Right ventricle myocardium inferior (tissue), 1 donor: ENCODE data around the gene ATXN1. TPM values are rescaled to one million over a fixed set of nuclear protein-coding genes. Genes with fewer than 3 reads are reported as not detected.
"Not testable (repeated sequence)": the region's sequence is repeated elsewhere in the genome, so short reads cannot be mapped to it uniquely, and the experiment has no call there.

Experiments used
- ATAC-seq: fragments of 200-7000 bp; cut with Tn5 transposase; one replicate; pipeline ENCODE4 v1.9.1; 2020; ENCODE audit warnings: mild to moderate bottlenecking, moderate library complexity
- DNase-seq: peaks from one replicate; pipeline ENCODE4 v3.0.0; 2021; ENCODE audit errors: missing footprints
- intact Hi-C: fragments of 100-400 bp; cut with DNase I; formaldehyde crosslinking; loops from one replicate; pipeline ENCODE4 v1.11.0; 2022
- total RNA-seq: library from RNA; stranded (reverse); fragmentation: NEBNext Ultra II Directional; extraction: Animal tissue kit (Norgen Biotek cat#: 25700); gene quantifications from one replicate; pipeline ENCODE4 v1.2.1, GENCODE V29; 2021
- donor health status: DM: no; HTN: yes; CAD: no; lungs with severe emphysema.

ATXN1 gene
- total RNA-seq, 1 donor from 2014 or later = 42.5 TPM

- intact Hi-C loops = no loop called here
- ATAC-seq (no peak), DNase-seq (no peak)
Measured at GRCh38 chr6:16394632-16395031, 366.6 kb downstream of the ATXN1 start.

GRCh38 chr6:16393326-16393725 lies 367.9 kb downstream of the ATXN1 start:
- intact Hi-C loops = no loop called here
- DNase-seq = no peak
- no peak for ATAC-seq

GRCh38 chr6:16392010-16392409 lies 369.2 kb downstream of the ATXN1 start:
- ATAC-seq = peak; percentile 74
- intact Hi-C loops = no loop called here
- no peak for DNase-seq

GRCh38 chr6:16391451-16391912 lies 369.8 kb downstream of the ATXN1 start:
- intact Hi-C loops = no loop called here
- ATAC-seq = peak; percentile 31
- no peak for DNase-seq

- DNase-seq, intact Hi-C loops, ATAC-seq: not testable (repeated sequence)
Measured at GRCh38 chr6:16390909-16391450, 370.3 kb downstream of the ATXN1 start.

GRCh38 chr6:16389642-16390041 lies 371.6 kb downstream of the ATXN1 start:
- ATAC-seq (no peak), DNase-seq (no peak)
- intact Hi-C loops = no loop called here

- intact Hi-C loops = no loop called here
- ATAC-seq = no peak
- no peak for DNase-seq
Measured at GRCh38 chr6:16388488-16388887, 372.8 kb downstream of the ATXN1 start.

GRCh38 chr6:16386057-16386456 lies 375.2 kb downstream of the ATXN1 start:
- ATAC-seq (no peak), DNase-seq (no peak)
- intact Hi-C loops = no loop called here

GRCh38 chr6:16383607-16384206 lies 377.6 kb downstream of the ATXN1 start:
- intact Hi-C loops = no loop called here
- ATAC-seq (no peak), DNase-seq (no peak)

- intact Hi-C loops, DNase-seq, ATAC-seq: not testable (repeated sequence)
Measured at GRCh38 chr6:16381968-16382367, 379.3 kb downstream of the ATXN1 start.

- no peak for DNase-seq
- intact Hi-C loops = no loop called here
- ATAC-seq = peak; percentile 79
Measured at GRCh38 chr6:16380220-16380809, 380.9 kb downstream of the ATXN1 start.

GRCh38 chr6:16378360-16378759 lies 382.9 kb downstream of the ATXN1 start:
- intact Hi-C loops, ATAC-seq, DNase-seq: not testable (repeated sequence)

- intact Hi-C loops = no loop called here
- no peak for ATAC-seq
- DNase-seq = no peak
Measured at GRCh38 chr6:16377470-16377869, 383.8 kb downstream of the ATXN1 start.

- intact Hi-C loops = no loop called here
- no peak for DNase-seq
- no peak for ATAC-seq
Measured at GRCh38 chr6:16375843-16376242, 385.4 kb downstream of the ATXN1 start.

GRCh38 chr6:16375206-16375605 lies 386.1 kb downstream of the ATXN1 start:
- intact Hi-C loops = no loop called here
- ATAC-seq (no peak), DNase-seq (no peak)

GRCh38 chr6:16374461-16375200 lies 386.6 kb downstream of the ATXN1 start:
- intact Hi-C loops = no loop called here
- DNase-seq (no peak), ATAC-seq (no peak)

- intact Hi-C loops = no loop called here
- ATAC-seq (no peak), DNase-seq (no peak)
Measured at GRCh38 chr6:16374016-16374415, 387.2 kb downstream of the ATXN1 start.

- ATAC-seq (no peak), DNase-seq (no peak)
- intact Hi-C loops = no loop called here
Measured at GRCh38 chr6:16372029-16372776, 389.1 kb downstream of the ATXN1 start.

- no peak for DNase-seq
- intact Hi-C loops = no loop called here
- no peak for ATAC-seq
Measured at GRCh38 chr6:16371401-16371800, 389.9 kb downstream of the ATXN1 start.
